HG02623 (cell line): Measurements from ENCODE around the gene REPS2.

Source experiments
- ATAC-seq: cut with Tn5 transposase; IDR thresholded peaks from one replicate; pipeline ENCODE4 v1.9.1; 2021; ENCODE audit warnings: moderate library complexity; ENCODE audit not compliant: unreplicated experiment

The REPS2 gene

GRCh38 chrX:17078031-17078720 is 131.7 kb downstream of the REPS2 start:
- ATAC-seq: no peak

GRCh38 chrX:17081511-17081910 is 135.1 kb downstream of the REPS2 start:
- no peak for ATAC-seq

- ATAC-seq: no peak
Measured at GRCh38 chrX:17081968-17082367, 135.5 kb downstream of the REPS2 start.

GRCh38 chrX:17082831-17083230 is 136.4 kb downstream of the REPS2 start:
- no peak for ATAC-seq

GRCh38 chrX:17086317-17086716 is 139.9 kb downstream of the REPS2 start:
- ATAC-seq: no peak

- no peak for ATAC-seq
Measured at GRCh38 chrX:17095161-17095560, 148.7 kb downstream of the REPS2 start.

- ATAC-seq: no peak
Measured at GRCh38 chrX:17098516-17099247, 152.2 kb downstream of the REPS2 start.

- no peak for ATAC-seq
Measured at GRCh38 chrX:17104433-17104832, 158.0 kb downstream of the REPS2 start.

- ATAC-seq: no peak
Measured at GRCh38 chrX:17120816-17121215, 174.4 kb downstream of the REPS2 start.

GRCh38 chrX:17154001-17154400 is 207.5 kb downstream of the REPS2 start:
- no peak for ATAC-seq

GRCh38 chrX:17160975-17161374 is 214.5 kb downstream of the REPS2 start:
- ATAC-seq: no peak

GRCh38 chrX:17161991-17162390 is 215.5 kb downstream of the REPS2 start:
- no peak for ATAC-seq

GRCh38 chrX:17164079-17164478 is 217.6 kb downstream of the REPS2 start:
- no peak for ATAC-seq

- ATAC-seq: no peak
Measured at GRCh38 chrX:17164941-17165340, 218.5 kb downstream of the REPS2 start.

GRCh38 chrX:17167915-17168314 is 221.5 kb downstream of the REPS2 start:
- no peak for ATAC-seq

- ATAC-seq: no peak
Measured at GRCh38 chrX:17170973-17171372, 224.5 kb downstream of the REPS2 start.

- no peak for ATAC-seq
Measured at GRCh38 chrX:17174671-17175070, 228.2 kb downstream of the REPS2 start.

GRCh38 chrX:17182317-17182716 is 235.9 kb downstream of the REPS2 start:
- ATAC-seq: no peak

GRCh38 chrX:17183566-17183965 is 237.1 kb downstream of the REPS2 start:
- ATAC-seq: no peak

- ATAC-seq: no peak
Measured at GRCh38 chrX:17185431-17185830, 239.0 kb downstream of the REPS2 start.

- no peak for ATAC-seq
Measured at GRCh38 chrX:17187136-17187756, 240.8 kb downstream of the REPS2 start.

GRCh38 chrX:17192106-17192505 is 245.6 kb downstream of the REPS2 start:
- ATAC-seq: no peak
